ENCODE data around the gene EXOC5. TPM values are rescaled to one million over a fixed set of nuclear protein-coding genes. Genes with fewer than 3 reads are reported as not detected.

EXOC5 gene
- total RNA-seq, 4 donors from 2014 or later = 25.3 to 96.0 (median 50.2) TPM

DNA sequence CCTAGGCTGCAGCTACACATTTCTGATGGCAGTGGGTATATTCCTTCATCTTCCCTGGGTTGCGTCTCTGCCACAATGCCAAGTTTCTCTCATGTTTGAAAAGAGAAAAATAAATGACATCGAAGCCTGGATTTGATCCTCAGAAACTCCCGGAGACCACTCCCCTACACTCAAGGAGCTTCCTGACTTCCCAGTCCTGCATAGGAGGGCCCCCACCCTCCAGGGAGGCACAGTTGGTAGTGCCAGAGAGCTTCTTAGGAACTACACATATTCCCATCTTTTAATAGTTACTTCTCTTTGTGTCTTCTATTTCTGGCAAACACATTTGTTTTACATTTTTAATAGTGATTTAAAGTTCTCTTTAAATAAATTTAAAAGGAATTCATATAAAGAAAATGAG, 30.8 kb upstream of the EXOC5 start:
- no peak overlapping the region for H3K27ac ChIP-seq
- H3K4me3 ChIP-seq = no peak overlapping the region
- no peaks in the 10 kb centered on the region for H3K9me3 ChIP-seq
- no peaks in the 10 kb centered on the region for H3K27me3 ChIP-seq
- DNase-seq = no peak
- H3K36me3 ChIP-seq = no peaks in the 10 kb centered on the region
- no peak for TF ChIP-seq POLR2A (IDR thresholded peaks at IDR 0.05)
- TF ChIP-seq CTCF (IDR thresholded peaks at IDR 0.05) = no peak
- H3K4me1 ChIP-seq = no peaks in the 10 kb centered on the region
- intact Hi-C loops (cut with DNase I; ENCODE audit: low total_unique reads) = no loop called here

- no peak for DNase-seq
- H3K36me3 ChIP-seq = no peaks in the 10 kb centered on the region
- no peak for TF ChIP-seq POLR2A (IDR thresholded peaks at IDR 0.05)
- TF ChIP-seq CTCF (IDR thresholded peaks at IDR 0.05) = no peak
Observed at GRCh38 chr14:57297852-57298251, 29.1 kb upstream of the EXOC5 start.

DNA sequence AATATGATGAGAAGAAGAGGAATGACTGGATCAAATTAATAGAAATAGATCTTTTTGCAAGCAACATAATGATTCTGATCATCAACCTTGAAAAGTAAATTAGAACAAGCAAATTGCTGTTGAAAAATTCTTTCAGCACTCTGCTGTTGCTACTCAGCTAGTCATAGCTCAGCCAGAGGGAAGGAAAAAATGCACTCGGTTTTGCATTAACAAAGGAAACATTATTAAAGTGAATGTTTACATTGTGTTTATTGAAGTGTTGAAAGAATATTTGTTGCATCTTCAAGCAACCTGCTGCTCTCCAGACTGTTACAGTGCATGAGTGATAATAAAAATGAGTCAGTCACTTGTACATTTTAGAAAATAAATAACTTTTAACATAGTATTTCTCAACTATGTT, 26.5 kb upstream of the EXOC5 start:
- DNase-seq = no peak
- H3K9me3 ChIP-seq = no peaks in the 10 kb centered on the region
- H3K27me3 ChIP-seq = no peaks in the 10 kb centered on the region
- intact Hi-C loops (cut with DNase I; ENCODE audit: low total_unique reads) = no loop called here
- H3K27ac ChIP-seq = no peak overlapping the region
- H3K4me3 ChIP-seq = no peak overlapping the region
- no peaks in the 10 kb centered on the region for H3K4me1 ChIP-seq
- H3K36me3 ChIP-seq = no peaks in the 10 kb centered on the region
- TF ChIP-seq CTCF (IDR thresholded peaks at IDR 0.05) = no peak
- no peak for TF ChIP-seq POLR2A (IDR thresholded peaks at IDR 0.05)

More at GRCh38 chr14:57297852-57298251, 29.1 kb upstream of the EXOC5 start:
- no peak overlapping the region for H3K27ac ChIP-seq
- no peaks in the 10 kb centered on the region for H3K9me3 ChIP-seq
- no peak overlapping the region for H3K4me3 ChIP-seq
- intact Hi-C loops (cut with DNase I; ENCODE audit: low total_unique reads) = no loop called here
- no peaks in the 10 kb centered on the region for H3K4me1 ChIP-seq
- H3K27me3 ChIP-seq = no peaks in the 10 kb centered on the region

DNA sequence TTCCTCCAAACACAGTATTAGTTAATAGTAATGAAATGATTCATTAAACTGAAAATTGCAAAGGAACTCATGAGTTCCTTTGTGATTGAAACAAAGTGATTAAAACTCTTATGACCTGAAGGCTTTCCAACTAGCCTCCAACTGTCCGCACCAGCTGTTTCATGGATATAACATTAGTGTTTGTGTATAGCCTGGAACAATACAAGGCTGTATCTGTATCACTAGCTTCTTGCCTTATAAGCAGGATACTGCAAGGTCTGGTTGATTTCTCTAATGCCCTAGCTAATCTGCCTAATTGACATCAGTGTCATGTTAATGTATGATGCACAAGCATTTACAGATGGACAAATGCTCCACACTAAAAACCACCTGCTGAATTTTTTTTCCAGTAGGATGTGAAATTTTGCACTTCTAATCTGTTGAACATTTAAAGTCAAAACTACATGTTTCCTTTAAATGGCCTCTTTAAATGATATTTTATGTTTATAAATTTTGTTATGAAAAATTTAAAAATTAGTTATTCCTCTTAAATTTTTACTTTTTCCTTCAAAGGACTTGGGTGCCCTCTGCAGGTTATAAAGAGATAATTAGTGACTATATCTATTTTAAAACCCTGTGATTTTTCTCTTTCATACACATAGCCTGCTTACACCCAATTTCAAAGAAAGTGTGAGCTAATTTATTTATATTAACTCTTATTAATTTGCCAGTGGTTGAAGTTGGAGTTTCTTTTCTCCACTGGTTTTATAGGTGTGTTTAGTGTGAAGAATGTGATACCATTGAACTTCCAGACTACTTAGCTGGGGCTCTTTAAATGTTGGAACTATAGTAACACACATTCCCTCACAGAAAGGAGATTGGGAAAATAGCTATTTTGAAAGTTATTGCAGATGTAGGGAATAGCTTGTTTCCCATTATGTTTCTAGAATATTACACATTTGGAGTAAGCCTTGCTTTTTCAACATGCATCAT, 25.4 kb upstream of the EXOC5 start:
- intact Hi-C loops (cut with DNase I; ENCODE audit: low total_unique reads) = no loop called here

More for the DNA sequence above, 25.4 kb upstream of the EXOC5 start:
- Histone ChIP-seq H3K36me3 (no peaks in the 10 kb centered on the region), H3K27me3 (no peaks in the 10 kb centered on the region), H3K9me3 (no peaks in the 10 kb centered on the region), H3K4me3 (no peak overlapping the region), H3K4me1 (no peaks in the 10 kb centered on the region), H3K27ac (no peak overlapping the region)
- DNase-seq = no peak
- no peak for TF ChIP-seq POLR2A (IDR thresholded peaks at IDR 0.05)
- no peak for TF ChIP-seq CTCF (IDR thresholded peaks at IDR 0.05)

Measured in uterus (tissue), 4 donors.